Measurements from ENCODE around the gene ATF7.

DNA sequence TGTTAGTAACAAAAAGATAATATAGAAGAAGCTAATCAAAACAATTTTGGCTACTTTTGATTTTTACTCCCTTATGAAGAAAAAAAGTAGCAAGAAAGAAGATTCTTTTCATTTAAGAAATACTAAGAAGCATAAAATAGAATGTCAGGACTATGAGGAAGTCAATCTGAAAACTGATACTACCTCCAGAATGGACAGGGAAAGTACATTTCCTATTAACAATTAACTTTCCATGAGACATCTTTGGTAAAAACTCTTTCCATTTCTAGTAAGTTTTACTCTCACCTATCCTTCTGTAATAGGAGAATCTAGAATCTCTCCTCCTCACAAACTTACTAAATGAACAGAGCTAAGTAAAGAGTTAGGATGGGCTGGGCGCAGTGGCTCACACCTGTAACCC lies 67.6 kb downstream of the ATF7 start:
- TF ChIP-seq, protein P1, sequence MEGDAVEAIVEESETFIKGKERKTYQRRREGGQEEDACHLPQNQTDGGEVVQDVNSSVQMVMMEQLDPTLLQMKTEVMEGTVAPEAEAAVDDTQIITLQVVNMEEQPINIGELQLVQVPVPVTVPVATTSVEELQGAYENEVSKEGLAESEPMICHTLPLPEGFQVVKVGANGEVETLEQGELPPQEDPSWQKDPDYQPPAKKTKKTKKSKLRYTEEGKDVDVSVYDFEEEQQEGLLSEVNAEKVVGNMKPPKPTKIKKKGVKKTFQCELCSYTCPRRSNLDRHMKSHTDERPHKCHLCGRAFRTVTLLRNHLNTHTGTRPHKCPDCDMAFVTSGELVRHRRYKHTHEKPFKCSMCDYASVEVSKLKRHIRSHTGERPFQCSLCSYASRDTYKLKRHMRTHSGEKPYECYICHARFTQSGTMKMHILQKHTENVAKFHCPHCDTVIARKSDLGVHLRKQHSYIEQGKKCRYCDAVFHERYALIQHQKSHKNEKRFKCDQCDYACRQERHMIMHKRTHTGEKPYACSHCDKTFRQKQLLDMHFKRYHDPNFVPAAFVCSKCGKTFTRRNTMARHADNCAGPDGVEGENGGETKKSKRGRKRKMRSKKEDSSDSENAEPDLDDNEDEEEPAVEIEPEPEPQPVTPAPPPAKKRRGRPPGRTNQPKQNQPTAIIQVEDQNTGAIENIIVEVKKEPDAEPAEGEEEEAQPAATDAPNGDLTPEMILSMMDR (IDR thresholded peaks at IDR 0.05; ENCODE audit: insufficient read depth, low read length), result no peak
- TF ChIP-seq POLR2AphosphoS5 (IDR thresholded peaks at IDR 0.05; ENCODE audit: low read depth), result no peak
- TF ChIP-seq, protein P2, sequence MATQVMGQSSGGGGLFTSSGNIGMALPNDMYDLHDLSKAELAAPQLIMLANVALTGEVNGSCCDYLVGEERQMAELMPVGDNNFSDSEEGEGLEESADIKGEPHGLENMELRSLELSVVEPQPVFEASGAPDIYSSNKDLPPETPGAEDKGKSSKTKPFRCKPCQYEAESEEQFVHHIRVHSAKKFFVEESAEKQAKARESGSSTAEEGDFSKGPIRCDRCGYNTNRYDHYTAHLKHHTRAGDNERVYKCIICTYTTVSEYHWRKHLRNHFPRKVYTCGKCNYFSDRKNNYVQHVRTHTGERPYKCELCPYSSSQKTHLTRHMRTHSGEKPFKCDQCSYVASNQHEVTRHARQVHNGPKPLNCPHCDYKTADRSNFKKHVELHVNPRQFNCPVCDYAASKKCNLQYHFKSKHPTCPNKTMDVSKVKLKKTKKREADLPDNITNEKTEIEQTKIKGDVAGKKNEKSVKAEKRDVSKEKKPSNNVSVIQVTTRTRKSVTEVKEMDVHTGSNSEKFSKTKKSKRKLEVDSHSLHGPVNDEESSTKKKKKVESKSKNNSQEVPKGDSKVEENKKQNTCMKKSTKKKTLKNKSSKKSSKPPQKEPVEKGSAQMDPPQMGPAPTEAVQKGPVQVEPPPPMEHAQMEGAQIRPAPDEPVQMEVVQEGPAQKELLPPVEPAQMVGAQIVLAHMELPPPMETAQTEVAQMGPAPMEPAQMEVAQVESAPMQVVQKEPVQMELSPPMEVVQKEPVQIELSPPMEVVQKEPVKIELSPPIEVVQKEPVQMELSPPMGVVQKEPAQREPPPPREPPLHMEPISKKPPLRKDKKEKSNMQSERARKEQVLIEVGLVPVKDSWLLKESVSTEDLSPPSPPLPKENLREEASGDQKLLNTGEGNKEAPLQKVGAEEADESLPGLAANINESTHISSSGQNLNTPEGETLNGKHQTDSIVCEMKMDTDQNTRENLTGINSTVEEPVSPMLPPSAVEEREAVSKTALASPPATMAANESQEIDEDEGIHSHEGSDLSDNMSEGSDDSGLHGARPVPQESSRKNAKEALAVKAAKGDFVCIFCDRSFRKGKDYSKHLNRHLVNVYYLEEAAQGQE (IDR thresholded peaks at IDR 0.05; ENCODE audit: insufficient replicate concordance, low read depth), result no peak

All from HL-60 (cell line).